HepG2 (cell line): Measurements from ENCODE around the gene STAM. TPM values are rescaled to one million over a fixed set of nuclear protein-coding genes. Genes with fewer than 3 reads are reported as not detected.

Experiments used
- ASH2L ChIP-seq: fragments of 300-600, 200-600 bp; sonication (generic); IDR thresholded peaks from 2 replicates; pipeline ENCODE4 v1.7.0; 2017; ENCODE audit warnings: low read depth, mild to moderate bottlenecking, moderate library complexity, mixed read lengths, low read length; ENCODE audit not compliant: insufficient read length
- ATF5 ChIP-seq: sonication (generic); formaldehyde crosslinking; IDR thresholded peaks from 2 replicates; pipeline ENCODE4 v1.4.0; 2020; ENCODE audit warnings: mild to moderate bottlenecking, low read depth, missing genetic modification reagents
- BRCA1 ChIP-seq: sonication (generic); formaldehyde crosslinking; IDR thresholded peaks from 2 replicates; pipeline ENCODE4 v1.4.0; 2020; ENCODE audit warnings: missing genetic modification reagents
- HNF1B ChIP-seq: sonication (generic); formaldehyde crosslinking; IDR thresholded peaks from 2 replicates; pipeline ENCODE4 v1.5.1; 2020; ENCODE audit warnings: mild to moderate bottlenecking, moderate library complexity, missing genetic modification reagents
- IRX3 ChIP-seq: sonication (generic); formaldehyde crosslinking; IDR thresholded peaks from 2 replicates; pipeline ENCODE4 v1.8.1; 2023; ENCODE audit warnings: mild to moderate bottlenecking, low read depth, missing genetic modification reagents, borderline replicate concordance
- KAT2B ChIP-seq: fragments of 150-350 bp; IDR thresholded peaks from 2 replicates; pipeline ENCODE4 v1.6.1; 2014; ENCODE audit warnings: low read depth, low read length, borderline replicate concordance
- MAFK ChIP-seq, 2 experiments: IDR thresholded peaks in 1 of 2; conservative IDR thresholded peaks in 1 of 2; 2 replicates each; pipeline ENCODE4 v1.6.1; 2011; ENCODE audit warnings: improper control_type of control experiment in 2 of 2, low read length in 2 of 2
- NFKB2 ChIP-seq: sonication (generic); formaldehyde crosslinking; IDR thresholded peaks from 2 replicates; pipeline ENCODE4 v1.4.0; 2020; ENCODE audit warnings: missing genetic modification reagents, borderline replicate concordance
- PLSCR1 ChIP-seq: sonication (generic); formaldehyde crosslinking; IDR thresholded peaks from 2 replicates; pipeline ENCODE4 v1.5.0; 2020; ENCODE audit warnings: missing genetic modification reagents, mild to moderate bottlenecking, borderline replicate concordance
- RXRA ChIP-seq: sonication (generic); formaldehyde crosslinking; IDR thresholded peaks from 2 replicates; pipeline ENCODE4 v1.5.1; 2020; ENCODE audit warnings: missing genetic modification reagents
- SRF ChIP-seq: IDR thresholded peaks from 2 replicates; pipeline ENCODE4 v1.6.1; 2011; ENCODE audit warnings: mild to moderate bottlenecking, low read depth, low read length, moderate library complexity
- ZFP62 ChIP-seq: sonication (generic); formaldehyde crosslinking; IDR thresholded peaks from 2 replicates; pipeline ENCODE4 v1.4.0; 2020; ENCODE audit warnings: missing genetic modification reagents
- ZNF318 ChIP-seq: sonication (generic); formaldehyde crosslinking; IDR thresholded peaks from 2 replicates; pipeline ENCODE4 v1.4.0; 2020; ENCODE audit warnings: mild to moderate bottlenecking, missing genetic modification reagents
- ZNF326 ChIP-seq: sonication (generic); formaldehyde crosslinking; IDR thresholded peaks from 2 replicates; pipeline ENCODE4 v1.4.0; 2020; ENCODE audit warnings: missing genetic modification reagents, borderline replicate concordance
- ZNF33A ChIP-seq: sonication (generic); formaldehyde crosslinking; IDR thresholded peaks from 2 replicates; pipeline ENCODE4 v1.5.1; 2020; ENCODE audit warnings: missing genetic modification reagents, mild to moderate bottlenecking, moderate library complexity, borderline replicate concordance
- ZNF44 ChIP-seq: sonication (generic); formaldehyde crosslinking; IDR thresholded peaks from 2 replicates; pipeline ENCODE4 v1.5.1; 2020; ENCODE audit warnings: mild to moderate bottlenecking, missing genetic modification reagents
- ZNF460 ChIP-seq: sonication (generic); formaldehyde crosslinking; IDR thresholded peaks from 2 replicates; pipeline ENCODE4 v1.5.1; 2020; ENCODE audit warnings: missing genetic modification reagents, mild to moderate bottlenecking, borderline replicate concordance
- ZNF703 ChIP-seq: sonication (generic); formaldehyde crosslinking; IDR thresholded peaks from 2 replicates; pipeline ENCODE4 v1.5.1; 2020; ENCODE audit warnings: missing genetic modification reagents, mild to moderate bottlenecking, moderate library complexity, borderline replicate concordance
- polyA plus RNA-seq, 8 experiments: library from polyadenylated mRNA; depleted of rRNA in 3 of 8; stranded (reverse) in 7 of 8; unstranded in 1 of 8; fragments of >200 nt; fragmentation: Illumina TruSeq in 4 of 8; extraction: Trizol in 4 of 8; gene quantifications; 2 replicates each; pipeline versions ENCODE4 v1.2.1 to v1.2.3, GENCODE V29; 2011 to 2016; ENCODE audit warnings: low read depth in 4 of 8, missing spikeins in 1 of 8, mixed read lengths in 1 of 8; ENCODE audit not compliant: insufficient read depth in 1 of 8
- total RNA-seq, 5 experiments: library from RNA; depleted of rRNA; stranded (reverse); fragments of >200 nt; fragmentation: Illumina TruSeq; extraction: Trizol; gene quantifications; 2 replicates each; pipeline ENCODE4 v1.2.3, GENCODE V29; 2016; ENCODE audit warnings: low read depth in 1 of 5

Gene STAM
- total and polyA plus RNA-seq, 2 of the 13 experiments (the other 11 are each of a cell fraction or from before 2014, with no cell fraction given), result 19.5 to 25.1 TPM

GRCh38 chr10:17616403-17617030 is 27.4 kb upstream of the STAM start (continued):
- no peak for TF ChIP-seq ZNF318 (CRISPR knock-in tag)
- TF ChIP-seq ZNF44 (CRISPR knock-in tag), result no peak
- no peak for TF ChIP-seq HNF1B
- TF ChIP-seq ZNF460 (CRISPR knock-in tag), result no peak
- TF ChIP-seq ZNF33A (CRISPR knock-in tag), result no peak
- TF ChIP-seq KAT2B, result no peak
- peak; percentile 54 for TF ChIP-seq ASH2L
- no peak for TF ChIP-seq PLSCR1 (CRISPR knock-in tag)
- TF ChIP-seq IRX3 (CRISPR knock-in tag), result no peak
- TF ChIP-seq NFKB2, result no peak; the same call in 1 of the 2 replicates
- TF ChIP-seq ZNF326, result no peak
- TF ChIP-seq ZFP62 (CRISPR knock-in tag), result no peak
- TF ChIP-seq ATF5 (CRISPR knock-in tag), result no peak
- peak; percentile 86; the same call in 1 of the 2 replicates for TF ChIP-seq SRF
- TF ChIP-seq BRCA1 (CRISPR knock-in tag), result no peak
- TF ChIP-seq ZNF703 (CRISPR knock-in tag), result no peak
- peak; percentile 62; the same call in 1 of the 2 replicates for TF ChIP-seq RXRA (CRISPR knock-in tag)
- no peak for TF ChIP-seq MAFK (conservative IDR thresholded peaks at IDR 0.05 in 1 of 2, IDR thresholded peaks at IDR 0.05 in 1 of 2; ENCODE audit: low read length in 2 of 2)
